ENCODE results near the gene MIOX.
"Not testable (repeated sequence)": the region's sequence is repeated elsewhere in the genome, so short reads cannot be mapped to it uniquely, and the experiment has no call there.

MIOX gene

GRCh38 chr22:50529897-50530579, 43.4 kb downstream of the MIOX start, which contains the start of gene TYMP:
Gene TYMP (minus strand): TSS chr22:50530012. CDS start chr22:50529709, 303 bp downstream.
- DNase-seq: peak in 2 of 14 donors; percentile 47 to 56

- no peak for DNase-seq
Measured at GRCh38 chr22:50530580-50530876, 43.9 kb downstream of the MIOX start.

GRCh38 chr22:50530877-50531545, 44.4 kb downstream of the MIOX start:
- peak in 2 of 14 donors; percentile 18 to 37 for DNase-seq

GRCh38 chr22:50531546-50531961, 44.9 kb downstream of the MIOX start:
- DNase-seq: no peak

GRCh38 chr22:50531962-50532674, 45.5 kb downstream of the MIOX start:
- peak in 1 of 14 donors; percentile 50 for DNase-seq

- no peak for DNase-seq
Measured at GRCh38 chr22:50532824-50533796, 46.5 kb downstream of the MIOX start.

GRCh38 chr22:50533856-50534711, 47.4 kb downstream of the MIOX start:
- not testable (repeated sequence) for DNase-seq

- no peak for DNase-seq
Measured at GRCh38 chr22:50535113-50535512, 48.5 kb downstream of the MIOX start.

- no peak for DNase-seq
Measured at GRCh38 chr22:50536226-50536625, 49.6 kb downstream of the MIOX start.

GRCh38 chr22:50537765-50538164, 51.1 kb downstream of the MIOX start:
- no peak for DNase-seq

Data from C1 segment of cervical spinal cord (tissue), 14 donors.